ENCODE data around the gene AFP.
"Not testable (repeated sequence)": the region's sequence is repeated elsewhere in the genome, so short reads cannot be mapped to it uniquely, and the experiment has no call there.

AFP gene

DNA sequence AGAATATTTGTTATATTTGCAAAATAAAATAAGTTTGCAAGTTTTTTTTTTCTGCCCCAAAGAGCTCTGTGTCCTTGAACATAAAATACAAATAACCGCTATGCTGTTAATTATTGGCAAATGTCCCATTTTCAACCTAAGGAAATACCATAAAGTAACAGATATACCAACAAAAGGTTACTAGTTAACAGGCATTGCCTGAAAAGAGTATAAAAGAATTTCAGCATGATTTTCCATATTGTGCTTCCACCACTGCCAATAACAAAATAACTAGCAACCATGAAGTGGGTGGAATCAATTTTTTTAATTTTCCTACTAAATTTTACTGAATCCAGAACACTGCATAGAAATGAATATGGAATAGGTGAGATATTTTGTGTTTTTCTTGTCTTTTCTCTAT is at the start of gene AFP:
AFP (plus strand) TSS at position 238 of the 400 bp plus-strand sequence; CDS start at position 280, 42 bp downstream.
- no peak for DNase-seq

DNA sequence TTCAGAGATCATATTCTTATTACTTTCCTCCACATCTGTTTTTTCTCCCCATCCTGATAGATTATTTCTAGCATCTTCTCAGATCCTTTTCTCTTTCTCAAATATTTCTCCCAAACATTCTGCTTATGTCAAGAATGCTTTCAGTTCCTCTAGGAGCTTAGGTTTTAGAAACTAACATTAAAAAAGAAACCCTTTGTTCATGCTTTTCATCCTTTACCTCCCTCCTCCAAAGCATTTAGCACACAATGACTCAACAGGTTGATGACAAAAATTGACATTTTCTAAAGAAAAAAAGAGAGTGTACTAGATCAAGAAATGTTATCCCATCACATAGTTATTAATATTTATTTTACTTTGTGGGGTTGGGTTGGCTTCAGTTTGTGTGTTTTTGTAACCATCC is 48.5 kb upstream of the AFP start:
- DNase-seq, result no peak

DNA sequence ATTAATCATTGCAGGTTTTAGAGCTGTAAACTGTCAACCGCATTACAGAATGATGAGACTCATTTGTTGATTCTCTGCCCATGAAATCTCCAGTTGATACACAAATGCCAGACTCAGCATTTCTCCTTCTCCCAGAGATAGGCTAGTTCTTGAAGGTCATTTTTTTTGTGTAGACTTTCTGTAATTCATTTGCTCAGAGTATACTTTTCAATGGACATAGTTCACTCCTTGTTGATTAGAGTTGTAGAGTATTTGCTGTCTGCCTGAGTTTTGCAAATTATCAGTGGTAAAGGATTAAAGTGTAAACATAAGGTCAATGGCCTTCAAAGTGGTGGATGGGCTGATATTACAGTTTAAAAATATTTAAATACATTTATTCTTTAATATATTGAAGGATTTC is 47.1 kb upstream of the AFP start:
- no peak for DNase-seq

DNA sequence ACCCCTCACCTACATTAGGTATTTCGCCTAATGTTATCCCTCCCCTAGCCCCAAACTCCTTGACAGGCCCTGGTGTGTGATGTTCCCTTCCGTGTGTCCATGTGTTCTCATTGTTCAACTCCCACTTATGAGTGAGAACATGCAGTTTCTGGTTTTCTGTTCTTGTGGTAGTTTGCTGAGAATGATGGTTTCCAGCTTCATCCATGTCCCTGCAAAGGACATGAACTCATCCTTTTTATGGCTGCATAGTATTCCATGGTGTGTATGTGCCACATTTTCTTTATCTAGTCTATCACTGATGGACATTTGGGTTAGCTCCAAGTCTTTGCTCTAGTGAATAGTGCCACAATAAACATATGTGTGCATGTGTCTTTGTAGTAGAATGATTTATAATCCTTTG is 46.4 kb upstream of the AFP start:
- DNase-seq, result not testable (repeated sequence)

DNA sequence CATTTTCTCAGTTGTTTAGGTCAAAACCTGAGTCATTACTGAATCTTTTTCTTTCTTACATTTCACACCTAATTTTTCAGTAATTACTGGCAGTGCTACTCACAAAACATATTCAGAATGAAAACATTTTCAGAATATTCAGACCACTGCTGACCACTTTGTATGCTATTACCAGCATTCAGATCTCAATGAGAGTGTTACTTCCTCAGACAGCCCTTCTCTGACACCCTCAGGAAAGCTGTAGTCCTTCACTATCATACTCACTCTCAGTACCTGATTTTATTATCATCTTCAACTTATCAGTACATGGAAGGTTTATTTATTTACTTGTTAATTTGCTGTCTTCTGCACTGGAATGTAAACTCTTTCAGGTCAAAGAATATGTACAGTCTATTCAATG is 44.2 kb upstream of the AFP start:
- no peak for DNase-seq

DNA sequence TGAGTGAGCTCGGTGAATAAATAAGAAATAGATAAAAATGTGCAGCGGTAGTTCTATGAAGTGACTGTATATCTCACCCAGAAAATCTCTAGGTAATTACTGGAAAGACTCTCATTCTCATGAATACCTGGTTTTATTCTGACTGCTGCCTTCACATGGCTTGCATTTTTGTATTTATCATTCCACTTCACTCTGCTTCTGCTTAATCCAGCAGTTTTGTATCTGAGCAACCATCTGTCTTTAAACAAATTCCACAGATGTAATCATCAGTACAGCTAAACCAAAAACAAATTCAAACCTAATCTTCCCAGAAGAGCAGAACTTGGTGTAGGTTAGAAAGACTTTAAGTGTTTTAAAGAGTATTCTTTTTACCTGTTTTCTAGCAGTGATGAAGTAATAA is 43.1 kb upstream of the AFP start:
- no peak for DNase-seq

DNA sequence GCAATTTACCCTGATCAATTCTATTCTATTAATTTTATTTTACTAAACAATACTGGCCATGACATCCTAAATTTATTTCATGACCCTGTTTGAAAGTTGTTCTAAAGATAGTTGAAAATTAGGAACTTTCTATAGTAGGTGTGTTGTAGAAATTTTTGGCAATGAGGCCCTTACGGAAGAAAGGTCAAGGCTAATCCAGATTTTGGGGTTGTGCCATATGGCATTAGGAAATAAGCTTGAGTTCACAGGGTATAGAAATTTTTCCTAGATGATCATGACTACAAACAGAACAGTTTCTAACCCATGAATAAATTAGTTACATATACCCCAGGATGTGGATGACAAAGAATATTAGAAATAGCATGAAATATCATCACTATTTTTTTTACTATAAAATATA is 39.7 kb upstream of the AFP start:
- DNase-seq, result no peak

DNA sequence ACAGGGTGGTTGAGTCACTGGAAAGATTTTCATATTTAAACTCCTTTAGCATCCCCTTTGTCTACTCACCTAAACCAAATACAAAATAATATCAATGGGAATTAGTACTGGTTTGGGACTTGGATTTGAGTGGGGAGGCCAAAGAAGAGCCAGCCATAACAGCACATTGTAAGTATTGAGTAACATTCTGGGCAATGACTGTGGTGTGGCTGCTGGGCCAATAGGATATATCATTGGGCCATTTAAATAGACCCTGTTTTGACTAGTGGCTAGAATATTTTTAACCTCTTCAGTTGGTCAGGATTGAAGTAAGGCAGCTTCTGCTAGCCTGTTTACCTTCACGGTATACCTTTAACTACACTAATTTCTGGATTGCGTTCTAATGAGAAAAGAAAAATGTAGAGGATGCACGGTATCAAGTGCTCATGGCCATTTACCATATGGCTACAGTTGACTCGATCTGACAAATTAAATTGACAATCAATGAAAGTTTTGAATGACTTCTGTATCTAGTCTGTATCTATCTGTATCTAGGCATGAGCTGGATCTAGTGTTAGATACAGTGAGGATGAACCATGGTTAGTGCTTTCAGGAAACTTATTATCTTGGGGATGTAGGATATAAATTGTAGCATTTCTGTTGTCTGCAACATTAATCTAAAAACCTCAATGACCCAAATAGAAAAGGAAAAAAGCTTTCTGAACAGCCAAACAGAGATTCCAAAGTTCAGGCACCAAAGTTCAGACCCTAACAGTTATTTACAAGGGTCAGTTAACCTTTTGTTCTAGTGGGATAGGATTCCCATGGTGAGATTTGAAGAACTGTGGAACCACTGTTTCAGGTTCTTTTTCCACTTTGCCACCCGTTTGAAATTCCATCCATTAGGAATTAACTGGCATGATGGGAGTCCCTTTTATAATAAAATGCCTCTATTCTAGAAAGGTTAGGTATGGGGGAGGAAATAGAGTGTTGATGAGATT is 38.7 kb upstream of the AFP start:
- DNase-seq, result no peak

DNA sequence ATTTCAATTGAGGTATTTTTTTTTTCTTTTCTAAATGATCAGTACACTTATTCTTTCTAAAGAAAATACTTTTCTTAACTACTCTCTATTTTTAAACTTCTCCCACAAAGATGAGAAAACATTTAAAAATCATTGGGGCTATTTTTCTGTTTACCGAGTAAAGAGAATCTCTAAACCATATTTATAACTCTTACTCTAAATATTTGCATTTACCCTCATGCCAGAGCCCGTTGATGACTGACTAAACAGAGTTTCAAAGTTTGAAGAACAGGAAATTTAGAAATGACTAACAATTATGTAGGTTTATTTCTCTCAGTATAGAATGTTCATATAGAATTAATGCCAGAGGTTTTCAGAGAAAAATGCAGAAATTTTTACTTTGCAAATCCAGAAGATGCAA is 34.6 kb upstream of the AFP start:
- DNase-seq, result no peak

DNA sequence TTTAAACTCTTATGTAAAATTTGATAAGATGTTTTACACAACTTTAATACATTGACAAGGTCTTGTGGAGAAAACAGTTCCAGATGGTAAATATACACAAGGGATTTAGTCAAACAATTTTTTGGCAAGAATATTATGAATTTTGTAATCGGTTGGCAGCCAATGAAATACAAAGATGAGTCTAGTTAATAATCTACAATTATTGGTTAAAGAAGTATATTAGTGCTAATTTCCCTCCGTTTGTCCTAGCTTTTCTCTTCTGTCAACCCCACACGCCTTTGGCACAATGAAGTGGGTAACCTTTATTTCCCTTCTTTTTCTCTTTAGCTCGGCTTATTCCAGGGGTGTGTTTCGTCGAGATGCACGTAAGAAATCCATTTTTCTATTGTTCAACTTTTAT is 32.0 kb upstream of the AFP start, which contains the start of gene ALB:
ALB (plus strand) TSS at position 246 of the 400 bp plus-strand sequence; CDS start at position 287, 41 bp downstream.
- no peak for DNase-seq

DNA sequence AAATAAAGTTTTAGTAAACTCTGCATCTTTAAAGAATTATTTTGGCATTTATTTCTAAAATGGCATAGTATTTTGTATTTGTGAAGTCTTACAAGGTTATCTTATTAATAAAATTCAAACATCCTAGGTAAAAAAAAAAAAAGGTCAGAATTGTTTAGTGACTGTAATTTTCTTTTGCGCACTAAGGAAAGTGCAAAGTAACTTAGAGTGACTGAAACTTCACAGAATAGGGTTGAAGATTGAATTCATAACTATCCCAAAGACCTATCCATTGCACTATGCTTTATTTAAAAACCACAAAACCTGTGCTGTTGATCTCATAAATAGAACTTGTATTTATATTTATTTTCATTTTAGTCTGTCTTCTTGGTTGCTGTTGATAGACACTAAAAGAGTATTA is 31.6 kb upstream of the AFP start:
- no peak for DNase-seq

DNA sequence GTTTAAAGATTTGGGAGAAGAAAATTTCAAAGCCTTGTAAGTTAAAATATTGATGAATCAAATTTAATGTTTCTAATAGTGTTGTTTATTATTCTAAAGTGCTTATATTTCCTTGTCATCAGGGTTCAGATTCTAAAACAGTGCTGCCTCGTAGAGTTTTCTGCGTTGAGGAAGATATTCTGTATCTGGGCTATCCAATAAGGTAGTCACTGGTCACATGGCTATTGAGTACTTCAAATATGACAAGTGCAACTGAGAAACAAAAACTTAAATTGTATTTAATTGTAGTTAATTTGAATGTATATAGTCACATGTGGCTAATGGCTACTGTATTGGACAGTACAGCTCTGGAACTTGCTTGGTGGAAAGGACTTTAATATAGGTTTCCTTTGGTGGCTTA is 30.9 kb upstream of the AFP start:
- no peak for DNase-seq

DNA sequence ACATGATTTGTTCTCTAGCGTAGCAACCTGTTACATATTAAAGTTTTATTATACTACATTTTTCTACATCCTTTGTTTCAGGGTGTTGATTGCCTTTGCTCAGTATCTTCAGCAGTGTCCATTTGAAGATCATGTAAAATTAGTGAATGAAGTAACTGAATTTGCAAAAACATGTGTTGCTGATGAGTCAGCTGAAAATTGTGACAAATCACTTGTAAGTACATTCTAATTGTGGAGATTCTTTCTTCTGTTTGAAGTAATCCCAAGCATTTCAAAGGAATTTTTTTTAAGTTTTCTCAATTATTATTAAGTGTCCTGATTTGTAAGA is 29.5 kb upstream of the AFP start:
- no peak for DNase-seq

DNA sequence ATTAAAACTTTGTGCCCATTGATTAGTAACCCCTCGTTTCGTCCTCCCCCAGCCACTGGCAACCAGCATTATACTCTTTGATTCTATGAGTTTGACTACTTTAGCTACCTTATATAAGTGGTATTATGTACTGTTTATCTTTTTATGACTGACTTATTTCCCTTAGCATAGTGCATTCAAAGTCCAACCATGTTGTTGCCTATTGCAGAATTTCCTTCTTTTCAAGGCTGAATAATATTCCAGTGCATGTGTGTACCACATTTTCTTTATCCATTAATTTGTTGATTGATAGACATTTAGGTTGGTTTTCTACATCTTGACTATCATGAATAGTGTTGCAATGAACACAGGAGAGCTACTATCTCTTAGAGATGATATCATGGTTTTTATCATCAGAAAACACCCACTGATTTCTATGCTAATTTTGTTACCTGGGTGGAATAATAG is 28.8 kb upstream of the AFP start:
- no peak for DNase-seq

DNA sequence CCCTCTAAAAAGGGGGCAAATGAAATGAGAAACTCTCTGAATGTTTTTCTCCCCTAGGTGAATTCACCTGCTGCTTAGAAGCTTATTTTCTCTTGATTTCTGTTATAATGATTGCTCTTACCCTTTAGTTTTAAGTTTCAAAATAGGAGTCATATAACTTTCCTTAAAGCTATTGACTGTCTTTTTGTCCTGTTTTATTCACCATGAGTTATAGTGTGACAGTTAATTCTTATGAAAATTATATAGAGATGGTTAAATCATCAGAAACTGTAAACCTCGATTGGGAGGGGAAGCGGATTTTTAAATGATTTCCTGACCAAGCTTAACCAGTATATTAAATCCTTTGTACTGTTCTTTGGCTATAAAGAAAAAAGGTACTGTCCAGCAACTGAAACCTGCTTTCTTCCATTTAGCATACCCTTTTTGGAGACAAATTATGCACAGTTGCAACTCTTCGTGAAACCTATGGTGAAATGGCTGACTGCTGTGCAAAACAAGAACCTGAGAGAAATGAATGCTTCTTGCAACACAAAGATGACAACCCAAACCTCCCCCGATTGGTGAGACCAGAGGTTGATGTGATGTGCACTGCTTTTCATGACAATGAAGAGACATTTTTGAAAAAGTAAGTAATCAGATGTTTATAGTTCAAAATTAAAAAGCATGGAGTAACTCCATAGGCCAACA is 27.7 kb upstream of the AFP start:
- no peak for DNase-seq

DNA sequence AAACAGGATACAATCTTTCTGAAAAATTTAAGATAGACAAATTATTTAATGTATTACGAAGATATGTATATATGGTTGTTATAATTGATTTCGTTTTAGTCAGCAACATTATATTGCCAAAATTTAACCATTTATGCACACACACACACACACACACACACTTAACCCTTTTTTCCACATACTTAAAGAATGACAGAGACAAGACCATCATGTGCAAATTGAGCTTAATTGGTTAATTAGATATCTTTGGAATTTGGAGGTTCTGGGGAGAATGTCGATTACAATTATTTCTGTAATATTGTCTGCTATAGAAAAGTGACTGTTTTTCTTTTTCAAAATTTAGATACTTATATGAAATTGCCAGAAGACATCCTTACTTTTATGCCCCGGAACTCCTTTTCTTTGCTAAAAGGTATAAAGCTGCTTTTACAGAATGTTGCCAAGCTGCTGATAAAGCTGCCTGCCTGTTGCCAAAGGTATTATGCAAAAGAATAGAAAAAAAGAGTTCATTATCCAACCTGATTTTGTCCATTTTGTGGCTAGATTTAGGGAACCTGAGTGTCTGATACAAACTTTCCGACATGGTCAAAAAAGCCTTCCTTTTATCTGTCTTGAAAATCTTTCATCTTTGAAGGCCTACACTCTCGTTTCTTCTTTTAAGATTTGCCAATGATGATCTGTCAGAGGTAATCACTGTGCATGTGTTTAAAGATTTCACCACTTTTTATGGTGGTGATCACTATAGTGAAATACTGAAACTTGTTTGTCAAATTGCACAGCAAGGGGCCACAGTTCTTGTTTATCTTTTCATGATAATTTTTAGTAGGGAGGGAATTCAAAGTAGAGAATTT is 26.8 kb upstream of the AFP start:
- DNase-seq, result no peak

DNA sequence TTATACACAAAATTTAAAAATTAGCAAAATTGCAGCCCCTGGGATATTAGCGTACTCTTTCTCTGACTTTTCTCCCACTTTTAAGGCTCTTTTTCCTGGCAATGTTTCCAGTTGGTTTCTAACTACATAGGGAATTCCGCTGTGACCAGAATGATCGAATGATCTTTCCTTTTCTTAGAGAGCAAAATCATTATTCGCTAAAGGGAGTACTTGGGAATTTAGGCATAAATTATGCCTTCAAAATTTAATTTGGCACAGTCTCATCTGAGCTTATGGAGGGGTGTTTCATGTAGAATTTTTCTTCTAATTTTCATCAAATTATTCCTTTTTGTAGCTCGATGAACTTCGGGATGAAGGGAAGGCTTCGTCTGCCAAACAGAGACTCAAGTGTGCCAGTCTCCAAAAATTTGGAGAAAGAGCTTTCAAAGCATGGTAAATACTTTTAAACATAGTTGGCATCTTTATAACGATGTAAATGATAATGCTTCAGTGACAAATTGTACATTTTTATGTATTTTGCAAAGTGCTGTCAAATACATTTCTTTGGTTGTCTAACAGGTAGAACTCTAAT is 26.0 kb upstream of the AFP start:
- DNase-seq, result no peak

DNA sequence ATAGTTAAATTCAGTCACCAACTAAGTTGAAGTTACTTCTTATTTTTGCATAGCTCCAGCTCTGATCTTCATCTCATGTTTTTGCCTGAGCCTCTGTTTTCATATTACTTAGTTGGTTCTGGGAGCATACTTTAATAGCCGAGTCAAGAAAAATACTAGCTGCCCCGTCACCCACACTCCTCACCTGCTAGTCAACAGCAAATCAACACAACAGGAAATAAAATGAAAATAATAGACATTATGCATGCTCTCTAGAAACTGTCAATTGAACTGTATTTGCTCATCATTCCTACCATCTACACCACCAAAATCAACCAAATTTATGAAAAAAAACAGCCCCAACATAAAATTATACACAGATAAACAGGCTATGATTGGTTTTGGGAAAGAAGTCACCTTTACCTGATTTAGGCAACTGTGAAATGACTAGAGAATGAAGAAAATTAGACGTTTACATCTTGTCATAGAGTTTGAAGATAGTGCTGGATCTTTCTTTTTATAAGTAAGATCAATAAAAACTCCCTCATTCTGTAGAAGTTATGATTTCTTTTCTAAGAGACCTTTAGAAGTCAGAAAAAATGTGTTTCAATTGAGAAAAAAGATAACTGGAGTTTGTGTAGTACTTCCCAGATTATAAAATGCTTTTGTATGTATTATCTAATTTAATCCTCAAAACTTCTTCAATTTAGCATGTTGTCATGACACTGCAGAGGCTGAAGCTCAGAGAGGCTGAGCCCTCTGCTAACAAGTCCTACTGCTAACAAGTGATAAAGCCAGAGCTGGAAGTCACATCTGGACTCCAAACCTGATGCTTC is 24.9 kb upstream of the AFP start:
- DNase-seq, result no peak

DNA sequence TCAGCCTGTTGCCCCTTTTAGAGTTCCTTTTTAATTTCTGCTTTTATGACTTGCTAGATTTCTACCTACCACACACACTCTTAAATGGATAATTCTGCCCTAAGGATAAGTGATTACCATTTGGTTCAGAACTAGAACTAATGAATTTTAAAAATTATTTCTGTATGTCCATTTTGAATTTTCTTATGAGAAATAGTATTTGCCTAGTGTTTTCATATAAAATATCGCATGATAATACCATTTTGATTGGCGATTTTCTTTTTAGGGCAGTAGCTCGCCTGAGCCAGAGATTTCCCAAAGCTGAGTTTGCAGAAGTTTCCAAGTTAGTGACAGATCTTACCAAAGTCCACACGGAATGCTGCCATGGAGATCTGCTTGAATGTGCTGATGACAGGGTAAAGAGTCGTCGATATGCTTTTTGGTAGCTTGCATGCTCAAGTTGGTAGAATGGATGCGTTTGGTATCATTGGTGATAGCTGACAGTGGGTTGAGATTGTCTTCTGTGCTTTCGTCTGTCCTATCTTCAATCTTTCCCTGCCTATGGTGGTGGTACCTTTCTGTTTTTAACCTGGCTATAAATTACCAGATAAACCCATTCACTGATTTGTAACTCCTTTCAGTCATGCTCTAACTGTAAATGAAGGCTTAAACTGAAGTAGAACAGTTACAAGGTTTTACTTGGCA is 24.1 kb upstream of the AFP start:
- no peak for DNase-seq

DNA sequence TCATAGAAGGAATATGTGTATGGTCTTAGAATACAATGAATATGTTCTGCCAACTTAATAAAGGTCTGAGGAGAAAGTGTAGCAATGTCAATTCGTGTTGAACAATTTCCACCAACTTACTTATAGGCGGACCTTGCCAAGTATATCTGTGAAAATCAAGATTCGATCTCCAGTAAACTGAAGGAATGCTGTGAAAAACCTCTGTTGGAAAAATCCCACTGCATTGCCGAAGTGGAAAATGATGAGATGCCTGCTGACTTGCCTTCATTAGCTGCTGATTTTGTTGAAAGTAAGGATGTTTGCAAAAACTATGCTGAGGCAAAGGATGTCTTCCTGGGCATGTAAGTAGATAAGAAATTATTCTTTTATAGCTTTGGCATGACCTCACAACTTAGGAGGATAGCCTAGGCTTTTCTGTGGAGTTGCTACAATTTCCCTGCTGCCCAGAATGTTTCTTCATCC is 22.7 kb upstream of the AFP start:
- DNase-seq, result no peak

DNA sequence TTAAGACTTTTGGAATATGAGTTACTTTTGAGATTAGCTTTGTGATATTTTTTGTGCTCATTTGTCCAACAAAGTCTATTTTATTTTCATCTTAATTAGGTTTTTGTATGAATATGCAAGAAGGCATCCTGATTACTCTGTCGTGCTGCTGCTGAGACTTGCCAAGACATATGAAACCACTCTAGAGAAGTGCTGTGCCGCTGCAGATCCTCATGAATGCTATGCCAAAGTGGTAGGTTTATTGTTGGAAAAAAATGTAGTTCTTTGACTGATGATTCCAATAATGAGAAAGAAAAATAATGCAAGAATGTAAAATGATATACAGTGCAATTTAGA is 21.1 kb upstream of the AFP start:
- peak; percentile 0 for DNase-seq
